ENCODE measurements around the gene TNF. TPM values are rescaled to one million over a fixed set of nuclear protein-coding genes. Genes with fewer than 3 reads are reported as not detected.

Gene TNF
- not detected in 2 replicates for total RNA-seq

GRCh38 chr6:31575335-31575901 lies at the start of gene TNF:
TNF (plus strand) TSS chr6:31575565; CDS start chr6:31575742, 177 bp downstream.

DNA sequence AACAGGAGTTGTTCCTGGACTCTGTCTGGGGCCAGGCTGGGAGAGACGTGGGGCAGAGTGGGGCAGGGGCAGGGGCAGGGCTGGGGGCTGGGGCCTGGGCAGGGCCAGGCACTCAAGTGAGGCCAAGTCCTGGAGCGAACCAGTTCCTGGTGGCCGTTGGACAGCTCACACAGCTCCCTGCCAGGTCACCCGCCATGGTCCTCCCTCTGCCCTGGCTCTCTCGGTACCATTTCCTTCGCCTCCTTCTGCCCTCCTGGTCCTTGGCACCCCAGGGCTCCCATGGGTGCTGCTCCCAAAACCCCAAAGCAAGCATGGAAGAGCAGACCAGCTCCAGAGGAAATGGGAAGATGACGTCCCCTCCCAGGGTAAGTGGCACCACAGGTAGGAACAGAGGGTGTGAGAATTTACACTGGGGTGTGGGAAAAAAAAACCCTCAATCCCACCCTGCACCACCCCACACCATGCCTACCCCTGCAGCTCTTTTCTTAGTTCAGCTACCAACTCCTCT lies 46.5 kb upstream of the TNF start, which contains the start of gene MCCD1:
Gene MCCD1 (plus strand): TSS at position 142 of the 508 bp plus-strand sequence. CDS start 53 bp downstream, at position 195.

GRCh38 chr6:31541658-31542521 lies 33.5 kb upstream of the TNF start, which contains the start of gene DDX39B:
DDX39B (minus strand) TSS chr6:31542003; CDS start chr6:31540532, 1,471 bp downstream.

GRCh38 chr6:31546339-31546957 lies 28.9 kb upstream of the TNF start, which contains the start of gene ATP6V1G2:
ATP6V1G2 (minus strand) TSS chr6:31546608; CDS start chr6:31546559, 49 bp downstream.

GRCh38 chr6:31546958-31547726 lies 28.2 kb upstream of the TNF start, which contains the start of gene NFKBIL1:
NFKBIL1 (plus strand) TSS chr6:31547608; CDS start chr6:31547695, 87 bp downstream.

DNA sequence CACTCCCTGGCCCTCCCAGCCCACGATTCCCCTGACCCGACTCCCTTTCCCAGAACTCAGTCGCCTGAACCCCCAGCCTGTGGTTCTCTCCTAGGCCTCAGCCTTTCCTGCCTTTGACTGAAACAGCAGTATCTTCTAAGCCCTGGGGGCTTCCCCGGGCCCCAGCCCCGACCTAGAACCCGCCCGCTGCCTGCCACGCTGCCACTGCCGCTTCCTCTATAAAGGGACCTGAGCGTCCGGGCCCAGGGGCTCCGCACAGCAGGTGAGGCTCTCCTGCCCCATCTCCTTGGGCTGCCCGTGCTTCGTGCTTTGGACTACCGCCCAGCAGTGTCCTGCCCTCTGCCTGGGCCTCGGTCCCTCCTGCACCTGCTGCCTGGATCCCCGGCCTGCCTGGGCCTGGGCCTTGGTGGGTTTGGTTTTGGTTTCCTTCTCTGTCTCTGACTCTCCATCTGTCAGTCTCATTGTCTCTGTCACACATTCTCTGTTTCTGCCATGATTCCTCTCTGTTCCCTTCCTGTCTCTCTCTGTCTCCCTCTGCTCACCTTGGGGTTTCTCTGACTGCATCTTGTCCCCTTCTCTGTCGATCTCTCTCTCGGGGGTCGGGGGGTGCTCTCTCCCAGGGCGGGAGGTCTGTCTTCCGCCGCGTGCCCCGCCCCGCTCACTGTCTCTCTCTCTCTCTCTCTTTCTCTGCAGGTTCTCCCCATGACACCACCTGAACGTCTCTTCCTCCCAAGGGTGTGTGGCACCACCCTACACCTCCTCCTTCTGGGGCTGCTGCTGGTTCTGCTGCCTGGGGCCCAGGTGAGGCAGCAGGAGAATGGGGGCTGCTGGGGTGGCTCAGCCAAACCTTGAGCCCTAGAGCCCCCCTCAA lies 3.1 kb upstream of the TNF start, which contains the start of gene LTA:
Gene LTA (plus strand): TSS at position 249 of the 871 bp plus-strand sequence. CDS start 454 bp downstream, at position 703.

GRCh38 chr6:31582230-31582643 lies 6.9 kb downstream of the TNF start, which contains the start of gene LTB:
LTB (minus strand) TSS chr6:31582424; CDS start chr6:31582417, 7 bp downstream.

GRCh38 chr6:31586008-31586407 lies 10.6 kb downstream of the TNF start, which contains the start of gene LST1:
LST1 (plus strand) TSS chr6:31586277; CDS start chr6:31587300, 1,023 bp downstream.

DNA sequence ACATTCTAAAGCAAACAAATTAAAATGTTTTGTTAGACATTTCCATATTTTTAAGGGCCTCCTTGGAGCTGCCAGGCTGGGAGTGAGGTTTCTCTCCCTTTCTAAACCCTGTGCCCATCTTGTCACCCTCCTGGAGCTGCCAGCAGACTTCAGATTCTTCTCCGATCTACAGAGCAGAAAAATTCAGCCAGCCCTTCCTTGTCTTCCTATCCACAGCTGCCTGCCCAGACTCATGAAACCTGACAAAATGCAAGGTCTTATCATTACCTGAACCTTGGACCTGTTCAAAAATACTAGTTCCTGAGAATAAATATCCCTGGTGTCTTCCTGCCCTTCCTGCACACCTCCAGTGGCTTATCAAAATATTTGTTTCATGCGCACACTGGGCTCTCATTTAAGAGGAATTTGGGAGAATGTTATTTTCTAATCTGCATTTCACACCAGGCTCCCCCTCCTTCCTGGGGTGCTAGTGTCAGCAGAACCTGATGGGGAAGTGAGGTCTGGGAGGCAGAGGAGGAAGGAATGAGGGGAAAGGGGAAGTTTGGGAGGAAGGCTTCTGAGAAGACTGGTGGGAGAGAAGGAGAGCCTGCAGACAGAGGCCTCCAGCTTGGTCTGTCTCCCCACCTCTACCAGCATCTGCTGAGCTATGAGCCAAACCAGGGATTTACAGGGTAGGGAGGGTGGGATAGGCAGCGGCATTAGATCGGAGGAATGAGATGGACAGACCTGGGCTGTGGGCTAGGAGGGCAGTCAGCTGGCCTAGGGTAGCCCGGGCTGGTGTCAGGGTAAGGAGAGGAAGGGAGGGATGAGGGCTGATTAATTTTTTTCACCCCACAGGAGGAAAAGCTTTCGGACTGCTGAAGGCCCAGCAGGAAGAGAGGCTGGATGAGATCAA lies 39.6 kb downstream of the TNF start, which contains the start of gene AIF1:
Gene AIF1 (plus strand): TSS at position 551 of the 895 bp plus-strand sequence. CDS start 96 bp downstream, at position 647.

GRCh38 chr6:31620586-31621319 lies 45.4 kb downstream of the TNF start, which contains the start of gene PRRC2A:
PRRC2A (plus strand) TSS chr6:31620715; CDS start chr6:31622790, 2,075 bp downstream.

Other genes with a start within 250 kb of the TNF start
- gene HLA-B, start 218.4 kb upstream of the TNF start, total RNA-seq, result 212 and 305 TPM in 2 replicates
- gene MICA, start 172.0 kb upstream of the TNF start, total RNA-seq, result 41.6 and 42.5 TPM in 2 replicates
- 11.3 and 15.7 TPM in 2 replicates for gene MICB, start 77.4 kb upstream of the TNF start, total RNA-seq
- not detected in 2 replicates for gene MCCD1, start 46.6 kb upstream of the TNF start, total RNA-seq
- gene DDX39B, start 33.6 kb upstream of the TNF start, total RNA-seq, result 296 and 474 TPM in 2 replicates
- gene ATP6V1G2, start 29.0 kb upstream of the TNF start, total RNA-seq, result 0.36 and 0.66 TPM in 2 replicates
- gene NFKBIL1, start 28.0 kb upstream of the TNF start, total RNA-seq, result 24.7 and 29.7 TPM in 2 replicates
- not detected in 2 replicates for gene LTA, start 3.3 kb upstream of the TNF start, total RNA-seq
- 2.1 and 2.3 TPM in 2 replicates for gene LTB, start 6.9 kb downstream of the TNF start, total RNA-seq
- gene LST1, start 10.7 kb downstream of the TNF start, total RNA-seq, result 0.72 and 1.0 TPM in 2 replicates
- not detected in 2 replicates for gene NCR3, start 17.4 kb downstream of the TNF start, total RNA-seq
- not detected in 2 replicates for gene AIF1, start 39.7 kb downstream of the TNF start, total RNA-seq
- 31.2 and 39.4 TPM in 2 replicates for gene PRRC2A, start 45.1 kb downstream of the TNF start, total RNA-seq
- 84.7 and 106 TPM in 2 replicates for gene BAG6, start 77.1 kb downstream of the TNF start, total RNA-seq
- 0.19 and 0.54 TPM in 2 replicates for gene APOM, start 80.3 kb downstream of the TNF start, total RNA-seq
- gene C6orf47, start 85.2 kb downstream of the TNF start, total RNA-seq, result 18.3 and 21.0 TPM in 2 replicates
- 11.3 and 11.6 TPM in 2 replicates for gene GPANK1, start 89.4 kb downstream of the TNF start, total RNA-seq
- gene CSNK2B, start 90.5 kb downstream of the TNF start, total RNA-seq, result 88.2 and 101 TPM in 2 replicates
- gene LY6G5B, start 94.4 kb downstream of the TNF start, total RNA-seq, result 2.2 and 3.6 TPM in 2 replicates
- 1.1 and 1.3 TPM in 2 replicates for gene LY6G5C, start 105.5 kb downstream of the TNF start, total RNA-seq
- 49.1 and 57.8 TPM in 2 replicates for gene ABHD16A, start 127.8 kb downstream of the TNF start, total RNA-seq
- not detected in 2 replicates for gene LY6G6F, start 131.3 kb downstream of the TNF start, total RNA-seq
- gene LY6G6D, start 139.8 kb downstream of the TNF start, total RNA-seq, result not detected in 2 replicates
- gene LY6G6C, start 146.2 kb downstream of the TNF start, total RNA-seq, result not detected in 2 replicates
- not detected in 2 replicates for gene MPIG6B, start 147.8 kb downstream of the TNF start, total RNA-seq
- gene DDAH2, start 153.7 kb downstream of the TNF start, total RNA-seq, result 82.0 and 106 TPM in 2 replicates
- gene CLIC1, start 161.0 kb downstream of the TNF start, total RNA-seq, result 714 and 927 TPM in 2 replicates
- gene MSH5, start 164.4 kb downstream of the TNF start, total RNA-seq, result 3.7 and 4.6 TPM in 2 replicates
- gene SAPCD1, start 187.1 kb downstream of the TNF start, total RNA-seq, result 0.81 and 1.3 TPM in 2 replicates
- gene VWA7, start 201.8 kb downstream of the TNF start, total RNA-seq, result 0.09 TPM in 1 of 2 replicates, not detected in the other
- 64.4 and 67.7 TPM in 2 replicates for gene VARS1, start 220.2 kb downstream of the TNF start, total RNA-seq
- 33.2 and 44.6 TPM in 2 replicates for gene LSM2, start 231.4 kb downstream of the TNF start, total RNA-seq
- gene HSPA1L, start 239.7 kb downstream of the TNF start, total RNA-seq, result 0.72 and 0.85 TPM in 2 replicates
- gene HSPA1A, start 240.0 kb downstream of the TNF start, total RNA-seq, result 73.9 and 103 TPM in 2 replicates